Cardiac fibroblast (primary cell): Measurements from ENCODE around the gene TGM1.

Source experiments
- DNase-seq, 2 donors: peaks; one replicate each; pipeline versions ENCODE4 v3.0.0 to v3.0.0-alpha.2; 2010; ENCODE audit warnings: low read depth in 2 of 2
- H3K4me3 ChIP-seq, 2 donors: replicated peaks in 1 of 2; 1 replicate in 1 of 2; 2 replicates in 1 of 2; pipeline ENCODE4 v1.5.1; 2011; ENCODE audit warnings: low read depth in 2 of 2, low read length in 2 of 2, mild to moderate bottlenecking in 2 of 2, moderate library complexity in 1 of 2
- TF ChIP-seq, protein P1 (sequence below): IDR thresholded peaks from one replicate; pipeline ENCODE4 v1.5.1; 2011; ENCODE audit warnings: low read depth, mild to moderate bottlenecking, low read length, inconsistent platforms

The TGM1 gene

GRCh38 chr14:24277071-24277470, 14.1 kb upstream of the TGM1 start:
- TF ChIP-seq, protein P1, sequence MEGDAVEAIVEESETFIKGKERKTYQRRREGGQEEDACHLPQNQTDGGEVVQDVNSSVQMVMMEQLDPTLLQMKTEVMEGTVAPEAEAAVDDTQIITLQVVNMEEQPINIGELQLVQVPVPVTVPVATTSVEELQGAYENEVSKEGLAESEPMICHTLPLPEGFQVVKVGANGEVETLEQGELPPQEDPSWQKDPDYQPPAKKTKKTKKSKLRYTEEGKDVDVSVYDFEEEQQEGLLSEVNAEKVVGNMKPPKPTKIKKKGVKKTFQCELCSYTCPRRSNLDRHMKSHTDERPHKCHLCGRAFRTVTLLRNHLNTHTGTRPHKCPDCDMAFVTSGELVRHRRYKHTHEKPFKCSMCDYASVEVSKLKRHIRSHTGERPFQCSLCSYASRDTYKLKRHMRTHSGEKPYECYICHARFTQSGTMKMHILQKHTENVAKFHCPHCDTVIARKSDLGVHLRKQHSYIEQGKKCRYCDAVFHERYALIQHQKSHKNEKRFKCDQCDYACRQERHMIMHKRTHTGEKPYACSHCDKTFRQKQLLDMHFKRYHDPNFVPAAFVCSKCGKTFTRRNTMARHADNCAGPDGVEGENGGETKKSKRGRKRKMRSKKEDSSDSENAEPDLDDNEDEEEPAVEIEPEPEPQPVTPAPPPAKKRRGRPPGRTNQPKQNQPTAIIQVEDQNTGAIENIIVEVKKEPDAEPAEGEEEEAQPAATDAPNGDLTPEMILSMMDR: no peak
- no peak overlapping the region for H3K4me3 ChIP-seq
- no peak for DNase-seq

- TF ChIP-seq, protein P1: no peak
- DNase-seq: peak in 1 of 2 donors; percentile 10
- no peak overlapping the region for H3K4me3 ChIP-seq
These were observed 11.1 kb upstream of the TGM1 start for GRCh38 chr14:24274101-24274543.

GRCh38 chr14:24273422-24273998, 10.5 kb upstream of the TGM1 start:
- TF ChIP-seq, protein P1: no peak
- H3K4me3 ChIP-seq: no peak overlapping the region
- DNase-seq: peak in 1 of 2 donors; percentile 8

DNA sequence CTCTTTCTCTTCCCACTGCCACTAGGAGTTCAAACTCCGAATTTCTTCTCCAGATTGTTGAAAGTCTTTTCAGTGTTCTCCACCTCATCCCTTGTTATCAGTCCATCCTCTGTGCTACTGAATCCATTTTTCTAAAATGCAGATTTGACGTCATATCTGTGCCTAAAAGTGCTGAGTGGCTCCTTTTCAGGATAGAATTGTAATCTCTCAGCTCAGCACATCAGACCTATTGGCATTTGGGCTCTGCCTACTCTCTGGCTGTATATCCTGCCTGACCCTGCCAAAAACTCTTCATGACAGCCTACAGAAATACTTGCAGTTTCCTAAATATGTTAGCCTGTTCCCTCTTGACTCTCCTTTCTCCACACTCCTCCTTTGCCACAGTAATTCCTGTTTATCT, 9.5 kb upstream of the TGM1 start:
- no peak overlapping the region for H3K4me3 ChIP-seq
- TF ChIP-seq, protein P1: no peak
- no peak for DNase-seq

GRCh38 chr14:24271834-24272263, 8.9 kb upstream of the TGM1 start:
- DNase-seq: no peak
- H3K4me3 ChIP-seq: peak overlapping the region; percentile 95 to 96
- TF ChIP-seq, protein P1: no peak

GRCh38 chr14:24271134-24271833, 8.3 kb upstream of the TGM1 start, which contains the start of gene RABGGTA:
Gene RABGGTA (minus strand): TSS chr14:24271597. CDS start chr14:24271115, 482 bp downstream.
- TF ChIP-seq, protein P1: peak; percentile 59
- DNase-seq: peak; percentile 87 to 93
- H3K4me3 ChIP-seq: peak within 1 kb of the TSS; percentile 95 to 96
